ENCODE measurements around the gene SMIM3.

DNA sequence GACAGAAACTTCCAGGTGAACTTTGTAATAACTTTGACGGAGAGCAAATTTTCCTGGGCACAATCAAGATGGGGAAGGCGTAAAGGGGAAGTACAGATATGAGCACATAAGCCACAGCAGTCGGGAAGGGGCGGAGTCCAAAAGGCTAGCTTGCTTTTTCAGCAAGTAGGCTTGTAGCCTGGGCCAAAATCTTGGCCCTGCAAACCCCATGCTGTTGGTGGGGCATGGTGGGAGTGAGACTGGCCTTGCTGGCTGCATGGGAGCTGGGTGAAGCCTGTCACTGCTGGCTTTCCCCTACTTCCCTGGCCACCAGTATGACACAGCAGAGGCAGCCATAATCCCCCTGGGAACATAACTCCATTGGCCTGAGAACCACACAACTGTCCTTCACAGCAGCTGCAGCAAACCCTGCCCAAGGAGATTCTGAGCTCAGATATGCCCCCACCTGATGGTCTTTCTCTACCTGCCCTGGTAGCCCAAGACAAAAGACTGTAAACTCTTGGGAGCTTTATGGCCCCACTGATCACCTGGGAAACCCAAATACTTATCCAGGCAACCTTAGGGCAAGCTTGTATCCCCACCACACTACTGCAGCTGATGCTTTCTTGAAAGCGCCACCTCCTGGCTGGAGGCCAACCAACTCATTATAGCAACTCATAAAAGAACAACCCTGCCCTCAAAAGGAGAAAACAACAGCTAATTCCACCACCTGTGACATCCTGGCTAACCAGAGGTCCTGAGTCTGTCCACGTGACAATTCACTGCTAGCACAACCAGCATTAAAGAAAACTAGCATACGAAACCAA, 43.8 kb upstream of the SMIM3 start:
- TF ChIP-seq, protein P1, sequence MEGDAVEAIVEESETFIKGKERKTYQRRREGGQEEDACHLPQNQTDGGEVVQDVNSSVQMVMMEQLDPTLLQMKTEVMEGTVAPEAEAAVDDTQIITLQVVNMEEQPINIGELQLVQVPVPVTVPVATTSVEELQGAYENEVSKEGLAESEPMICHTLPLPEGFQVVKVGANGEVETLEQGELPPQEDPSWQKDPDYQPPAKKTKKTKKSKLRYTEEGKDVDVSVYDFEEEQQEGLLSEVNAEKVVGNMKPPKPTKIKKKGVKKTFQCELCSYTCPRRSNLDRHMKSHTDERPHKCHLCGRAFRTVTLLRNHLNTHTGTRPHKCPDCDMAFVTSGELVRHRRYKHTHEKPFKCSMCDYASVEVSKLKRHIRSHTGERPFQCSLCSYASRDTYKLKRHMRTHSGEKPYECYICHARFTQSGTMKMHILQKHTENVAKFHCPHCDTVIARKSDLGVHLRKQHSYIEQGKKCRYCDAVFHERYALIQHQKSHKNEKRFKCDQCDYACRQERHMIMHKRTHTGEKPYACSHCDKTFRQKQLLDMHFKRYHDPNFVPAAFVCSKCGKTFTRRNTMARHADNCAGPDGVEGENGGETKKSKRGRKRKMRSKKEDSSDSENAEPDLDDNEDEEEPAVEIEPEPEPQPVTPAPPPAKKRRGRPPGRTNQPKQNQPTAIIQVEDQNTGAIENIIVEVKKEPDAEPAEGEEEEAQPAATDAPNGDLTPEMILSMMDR (IDR thresholded peaks at IDR 0.05) = no peak; the same call in 1 of the 2 replicates
- TF ChIP-seq, protein P2, sequence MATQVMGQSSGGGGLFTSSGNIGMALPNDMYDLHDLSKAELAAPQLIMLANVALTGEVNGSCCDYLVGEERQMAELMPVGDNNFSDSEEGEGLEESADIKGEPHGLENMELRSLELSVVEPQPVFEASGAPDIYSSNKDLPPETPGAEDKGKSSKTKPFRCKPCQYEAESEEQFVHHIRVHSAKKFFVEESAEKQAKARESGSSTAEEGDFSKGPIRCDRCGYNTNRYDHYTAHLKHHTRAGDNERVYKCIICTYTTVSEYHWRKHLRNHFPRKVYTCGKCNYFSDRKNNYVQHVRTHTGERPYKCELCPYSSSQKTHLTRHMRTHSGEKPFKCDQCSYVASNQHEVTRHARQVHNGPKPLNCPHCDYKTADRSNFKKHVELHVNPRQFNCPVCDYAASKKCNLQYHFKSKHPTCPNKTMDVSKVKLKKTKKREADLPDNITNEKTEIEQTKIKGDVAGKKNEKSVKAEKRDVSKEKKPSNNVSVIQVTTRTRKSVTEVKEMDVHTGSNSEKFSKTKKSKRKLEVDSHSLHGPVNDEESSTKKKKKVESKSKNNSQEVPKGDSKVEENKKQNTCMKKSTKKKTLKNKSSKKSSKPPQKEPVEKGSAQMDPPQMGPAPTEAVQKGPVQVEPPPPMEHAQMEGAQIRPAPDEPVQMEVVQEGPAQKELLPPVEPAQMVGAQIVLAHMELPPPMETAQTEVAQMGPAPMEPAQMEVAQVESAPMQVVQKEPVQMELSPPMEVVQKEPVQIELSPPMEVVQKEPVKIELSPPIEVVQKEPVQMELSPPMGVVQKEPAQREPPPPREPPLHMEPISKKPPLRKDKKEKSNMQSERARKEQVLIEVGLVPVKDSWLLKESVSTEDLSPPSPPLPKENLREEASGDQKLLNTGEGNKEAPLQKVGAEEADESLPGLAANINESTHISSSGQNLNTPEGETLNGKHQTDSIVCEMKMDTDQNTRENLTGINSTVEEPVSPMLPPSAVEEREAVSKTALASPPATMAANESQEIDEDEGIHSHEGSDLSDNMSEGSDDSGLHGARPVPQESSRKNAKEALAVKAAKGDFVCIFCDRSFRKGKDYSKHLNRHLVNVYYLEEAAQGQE (IDR thresholded peaks at IDR 0.05; ENCODE audit: insufficient read depth in 1 of 2, low read depth in 2 of 2, low read length in 1 of 2) = no peak
- TF ChIP-seq SIN3A (IDR thresholded peaks at IDR 0.05; ENCODE audit: borderline replicate concordance, insufficient read depth, low read depth, low read length) (no peak), POLR2AphosphoS5 (IDR thresholded peaks at IDR 0.05; ENCODE audit: low read depth, low read length) (no peak)

Data from Panc1 (cell line).